Measurements from ENCODE around the gene MYL12A.
"Not testable (repeated sequence)": the region's sequence is repeated elsewhere in the genome, so short reads cannot be mapped to it uniquely, and the experiment has no call there.

MYL12A gene

DNA sequence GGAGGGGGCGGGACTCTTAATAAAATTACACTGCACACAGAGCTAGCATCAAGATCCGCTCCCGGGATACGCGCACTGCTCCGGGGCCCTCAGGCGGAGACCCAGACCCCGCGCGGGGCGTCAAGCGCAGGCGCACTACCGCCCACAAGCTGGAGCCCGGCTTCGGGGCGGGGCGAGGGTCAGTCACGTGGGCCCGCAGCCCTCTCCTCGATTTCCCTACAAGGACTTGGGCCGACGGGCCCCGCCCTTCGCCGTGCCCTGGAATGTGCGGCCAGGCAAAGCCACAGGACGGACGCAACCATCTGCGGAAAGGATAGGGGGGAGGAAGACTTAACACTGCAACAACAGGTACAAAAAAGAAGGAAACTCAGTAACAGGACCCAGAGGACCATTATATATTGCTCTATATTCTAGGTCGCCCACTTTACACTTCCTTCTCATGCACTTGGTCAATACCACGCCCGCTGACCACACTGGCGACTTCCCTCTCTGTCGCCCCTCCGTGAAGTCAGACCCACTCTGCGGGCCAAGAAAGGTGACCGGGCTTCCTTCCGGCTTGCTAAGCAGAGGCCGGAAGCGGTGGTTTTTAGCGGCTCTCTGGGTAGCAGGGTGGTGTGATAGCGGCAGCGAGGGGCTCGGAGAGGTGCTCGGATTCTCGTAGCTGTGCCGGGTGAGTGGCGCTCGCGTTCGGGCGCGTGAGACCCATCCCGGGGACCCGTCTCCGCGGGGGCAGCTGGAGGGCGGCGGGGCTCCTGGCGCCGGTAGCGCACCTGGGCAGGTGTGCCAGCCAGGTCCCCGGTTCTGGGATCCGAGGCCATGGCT lies at the start of gene MYL12A:
MYL12A (plus strand) TSS at position 562 of the 822 bp plus-strand sequence. CDS start 5,447 bp downstream, outside the sequence.
- H3K9ac ChIP-seq (ENCODE audit: low read length in 5 of 5), result peak within 1 kb of the TSS; percentile 79 to 99 (median 98)
- peak within 1 kb of the TSS; percentile 85 to 97 (median 94) for H3K4me3 ChIP-seq (ENCODE audit: low read depth in 1 of 5, low read length in 5 of 5)
- peaks cover 6 to 71% (median 65%) of the 10 kb centered on the region in 5 donors for H3K4me1 ChIP-seq (ENCODE audit: control insufficient read depth in 5 of 5, insufficient read depth in 5 of 5, low read length in 5 of 5)
- H3K9me3 ChIP-seq (ENCODE audit: control insufficient read depth in 5 of 5, low read length in 5 of 5), result no peaks in the 10 kb centered on the region
- H3K27ac ChIP-seq (ENCODE audit: low read depth, low read length), result peak within 1 kb of the TSS; percentile 99
- no peaks in the 10 kb centered on the region for H3K36me3 ChIP-seq (ENCODE audit: control insufficient read depth in 5 of 5, insufficient read depth in 5 of 5, low read length in 5 of 5)
- no peaks in the 10 kb centered on the region for H3K27me3 ChIP-seq (ENCODE audit: control insufficient read depth in 5 of 5, insufficient read depth in 4 of 5, low read length in 5 of 5)

DNA sequence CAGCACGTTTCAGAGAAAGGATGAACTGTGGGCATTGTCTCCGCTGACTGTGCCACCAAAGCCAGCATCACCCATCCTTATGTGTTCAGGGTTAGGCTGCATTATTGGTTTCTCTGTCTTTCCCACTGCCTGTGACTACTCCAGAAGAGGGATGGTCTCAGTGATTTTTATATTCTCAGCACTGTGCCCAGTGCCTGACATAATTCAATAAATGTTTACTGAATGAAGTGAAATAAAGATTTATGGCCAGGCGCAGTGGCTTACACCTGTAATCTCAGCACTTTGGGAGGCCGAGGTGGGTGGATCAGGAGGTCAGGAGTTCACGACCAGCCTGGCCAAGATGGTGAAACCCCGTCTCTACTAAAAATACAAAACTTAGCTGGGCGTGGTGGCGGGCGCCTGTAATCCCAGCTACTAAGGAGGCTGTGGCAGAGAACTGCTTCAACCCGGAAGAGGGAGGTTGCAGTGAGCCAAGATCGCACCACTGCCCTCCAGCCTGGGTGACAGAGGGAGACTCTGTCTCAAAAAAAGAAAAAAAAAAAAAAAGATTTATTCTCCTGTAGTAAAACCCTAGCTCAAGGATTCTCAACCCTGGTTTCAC lies 49.2 kb upstream of the MYL12A start:
- not testable (repeated sequence) for H3K27me3 ChIP-seq (ENCODE audit: control insufficient read depth in 5 of 5, insufficient read depth in 4 of 5, low read length in 5 of 5); H3K9ac ChIP-seq (ENCODE audit: low read length in 5 of 5); H3K4me3 ChIP-seq (ENCODE audit: low read depth in 1 of 5, low read length in 5 of 5); H3K27ac ChIP-seq (ENCODE audit: low read depth, low read length); H3K36me3 ChIP-seq (ENCODE audit: control insufficient read depth in 5 of 5, insufficient read depth in 5 of 5, low read length in 5 of 5)
- H3K9me3 ChIP-seq (ENCODE audit: control insufficient read depth in 5 of 5, low read length in 5 of 5), result peaks cover 0 to 11% (median 5%) of the 10 kb centered on the region in 5 donors
- H3K4me1 ChIP-seq (ENCODE audit: control insufficient read depth in 5 of 5, insufficient read depth in 5 of 5, low read length in 5 of 5), result peaks cover 0 to 11% (median 0%) of the 10 kb centered on the region in 5 donors

DNA sequence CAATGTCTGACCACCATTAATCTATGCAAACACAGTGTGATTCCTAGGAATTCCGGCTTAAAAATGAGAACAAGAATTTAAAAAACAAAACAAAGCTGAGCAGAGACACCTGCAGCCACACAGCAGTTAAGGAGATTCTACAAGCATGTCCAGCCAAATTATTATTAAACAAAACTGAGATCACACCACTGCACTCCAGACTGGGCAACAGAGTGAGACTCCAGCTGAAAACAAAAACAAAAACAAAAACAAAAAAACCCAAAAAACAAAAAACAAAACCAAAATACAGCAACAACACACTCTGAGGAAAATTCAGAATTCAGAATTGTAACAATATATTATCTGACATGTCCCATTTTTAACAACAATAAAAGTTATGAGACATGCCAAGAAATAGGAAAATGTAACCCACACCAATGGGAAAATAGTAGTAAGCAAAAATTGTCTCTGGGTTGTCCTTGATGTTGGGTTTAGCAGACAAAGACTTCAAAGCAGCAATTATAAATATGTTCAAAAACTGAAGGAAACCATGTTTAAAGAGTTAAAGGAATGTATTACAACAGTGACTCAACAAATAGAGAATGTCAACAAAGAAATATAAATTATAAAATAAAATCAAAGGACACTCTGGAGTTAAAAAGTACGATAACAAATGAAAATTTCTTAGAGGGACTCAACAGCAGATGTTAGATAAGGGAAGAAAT lies 47.5 kb upstream of the MYL12A start:
- Histone ChIP-seq H3K36me3 (ENCODE audit: control insufficient read depth in 5 of 5, insufficient read depth in 5 of 5, low read length in 5 of 5) (peaks cover 0 to 9% (median 0%) of the 10 kb centered on the region in 5 donors), H3K27ac (ENCODE audit: low read depth, low read length) (no peak overlapping the region), H3K9ac (ENCODE audit: low read length in 5 of 5) (no peak overlapping the region), H3K27me3 (ENCODE audit: control insufficient read depth in 5 of 5, insufficient read depth in 4 of 5, low read length in 5 of 5) (no peaks in the 10 kb centered on the region), H3K4me3 (ENCODE audit: low read depth in 1 of 5, low read length in 5 of 5) (no peak overlapping the region), H3K9me3 (ENCODE audit: control insufficient read depth in 5 of 5, low read length in 5 of 5) (peaks cover 3 to 15% (median 5%) of the 10 kb centered on the region in 5 donors), H3K4me1 (ENCODE audit: control insufficient read depth in 5 of 5, insufficient read depth in 5 of 5, low read length in 5 of 5) (peaks cover 0 to 3% (median 0%) of the 10 kb centered on the region in 5 donors)

DNA sequence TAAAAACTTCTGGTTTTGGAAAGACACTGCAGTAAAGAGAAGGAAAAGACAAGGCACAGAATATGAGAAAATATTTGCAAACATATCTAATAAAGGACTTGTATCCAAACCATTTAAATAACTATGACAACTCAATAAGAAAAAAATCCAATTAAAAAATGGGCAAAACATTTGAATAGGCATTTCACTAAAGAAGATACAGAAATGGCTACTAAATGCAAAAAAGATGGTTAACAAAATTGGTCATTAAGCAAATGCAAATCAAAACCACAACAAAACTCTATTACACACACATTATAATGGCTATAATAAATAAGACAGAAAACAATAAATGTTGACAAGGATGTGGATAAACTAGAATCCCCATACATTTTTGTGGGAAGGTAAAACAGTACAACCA lies 42.4 kb upstream of the MYL12A start:
- Histone ChIP-seq H3K9me3 (ENCODE audit: control insufficient read depth in 5 of 5, low read length in 5 of 5) (peaks cover 3 to 24% (median 5%) of the 10 kb centered on the region in 5 donors), H3K36me3 (ENCODE audit: control insufficient read depth in 5 of 5, insufficient read depth in 5 of 5, low read length in 5 of 5) (peaks cover 0 to 11% (median 2%) of the 10 kb centered on the region in 5 donors), H3K27ac (ENCODE audit: low read depth, low read length) (no peak overlapping the region), H3K9ac (ENCODE audit: low read length in 5 of 5) (no peak overlapping the region), H3K4me3 (ENCODE audit: low read depth in 1 of 5, low read length in 5 of 5) (no peak overlapping the region), H3K4me1 (ENCODE audit: control insufficient read depth in 5 of 5, insufficient read depth in 5 of 5, low read length in 5 of 5) (peaks cover 0 to under 1% (median 0%) of the 10 kb centered on the region in 5 donors), H3K27me3 (ENCODE audit: control insufficient read depth in 5 of 5, insufficient read depth in 4 of 5, low read length in 5 of 5) (no peaks in the 10 kb centered on the region)

DNA sequence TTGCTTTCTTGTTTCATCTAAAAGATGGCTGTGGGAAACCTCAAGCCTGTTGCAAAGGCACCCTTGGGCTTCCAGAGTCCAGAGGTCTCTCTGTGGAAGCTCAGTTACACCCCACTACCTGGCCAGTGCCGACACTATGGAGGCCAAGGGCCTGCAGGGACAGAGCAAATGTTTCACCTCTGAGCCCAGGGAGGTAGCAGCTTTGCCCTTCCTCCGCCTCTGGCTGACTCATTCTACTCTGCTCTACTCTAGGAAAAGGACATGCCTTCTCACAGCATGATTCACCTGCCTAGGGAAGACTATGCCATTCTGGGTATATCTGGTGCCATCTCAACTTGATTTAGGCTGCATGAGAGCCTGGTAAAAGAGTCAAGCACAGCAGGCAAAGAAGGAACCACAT lies 40.0 kb upstream of the MYL12A start:
- Histone ChIP-seq H3K9ac (ENCODE audit: low read length in 5 of 5) (no peak overlapping the region), H3K27ac (ENCODE audit: low read depth, low read length) (no peak overlapping the region), H3K9me3 (ENCODE audit: control insufficient read depth in 5 of 5, low read length in 5 of 5) (peaks cover 1 to 19% (median 5%) of the 10 kb centered on the region in 5 donors), H3K27me3 (ENCODE audit: control insufficient read depth in 5 of 5, insufficient read depth in 4 of 5, low read length in 5 of 5) (no peaks in the 10 kb centered on the region), H3K4me1 (ENCODE audit: control insufficient read depth in 5 of 5, insufficient read depth in 5 of 5, low read length in 5 of 5) (peaks cover 0 to 24% (median 13%) of the 10 kb centered on the region in 5 donors), H3K36me3 (ENCODE audit: control insufficient read depth in 5 of 5, insufficient read depth in 5 of 5, low read length in 5 of 5) (peaks cover 0 to 11% (median 2%) of the 10 kb centered on the region in 5 donors), H3K4me3 (ENCODE audit: low read depth in 1 of 5, low read length in 5 of 5) (no peak overlapping the region)

DNA sequence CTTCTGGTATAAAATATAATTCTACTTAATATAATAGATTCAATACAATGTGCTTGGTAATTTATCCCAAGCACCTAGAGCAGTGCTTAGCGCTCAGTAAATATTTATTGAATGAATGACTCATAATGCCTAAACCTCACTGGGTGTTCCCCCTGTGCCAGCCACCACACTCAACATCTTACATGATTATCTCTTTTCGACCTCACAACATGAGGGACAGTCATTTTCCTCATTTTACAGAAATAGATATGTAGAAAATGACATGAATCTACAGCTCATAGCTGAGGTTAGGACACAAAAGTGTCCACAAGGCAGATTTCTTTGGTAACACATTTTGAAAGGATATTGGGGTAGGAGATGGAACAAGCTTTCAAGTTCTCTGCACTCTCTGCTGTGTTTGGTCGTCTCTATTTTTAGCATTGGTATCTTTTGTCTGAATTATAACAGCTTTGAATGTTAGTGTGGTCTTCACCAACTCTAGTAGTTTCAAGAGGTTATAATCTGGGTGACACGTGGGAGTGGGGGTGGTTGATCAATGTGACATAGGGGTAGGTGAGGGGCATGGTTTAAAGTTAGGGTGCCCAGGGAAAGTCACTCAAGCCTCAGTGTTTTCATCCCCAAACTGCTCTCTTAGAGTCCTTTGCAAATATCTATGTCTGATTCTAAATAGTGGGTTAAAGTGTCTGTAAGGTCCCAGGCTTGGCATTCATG lies 37.6 kb upstream of the MYL12A start:
- H3K36me3 ChIP-seq (ENCODE audit: control insufficient read depth in 5 of 5, insufficient read depth in 5 of 5, low read length in 5 of 5), result peaks cover 4 to 10% (median 6%) of the 10 kb centered on the region in 5 donors
- H3K9ac ChIP-seq (ENCODE audit: low read length in 5 of 5), result no peak overlapping the region
- H3K4me3 ChIP-seq (ENCODE audit: low read depth in 1 of 5, low read length in 5 of 5), result no peak overlapping the region
- H3K9me3 ChIP-seq (ENCODE audit: control insufficient read depth in 5 of 5, low read length in 5 of 5), result peaks cover 0 to 10% (median 0%) of the 10 kb centered on the region in 5 donors
- peaks cover 0 to 37% (median 23%) of the 10 kb centered on the region in 5 donors for H3K4me1 ChIP-seq (ENCODE audit: control insufficient read depth in 5 of 5, insufficient read depth in 5 of 5, low read length in 5 of 5)
- H3K27ac ChIP-seq (ENCODE audit: low read depth, low read length), result peak overlapping the region; percentile 76
- no peaks in the 10 kb centered on the region for H3K27me3 ChIP-seq (ENCODE audit: control insufficient read depth in 5 of 5, insufficient read depth in 4 of 5, low read length in 5 of 5)

DNA sequence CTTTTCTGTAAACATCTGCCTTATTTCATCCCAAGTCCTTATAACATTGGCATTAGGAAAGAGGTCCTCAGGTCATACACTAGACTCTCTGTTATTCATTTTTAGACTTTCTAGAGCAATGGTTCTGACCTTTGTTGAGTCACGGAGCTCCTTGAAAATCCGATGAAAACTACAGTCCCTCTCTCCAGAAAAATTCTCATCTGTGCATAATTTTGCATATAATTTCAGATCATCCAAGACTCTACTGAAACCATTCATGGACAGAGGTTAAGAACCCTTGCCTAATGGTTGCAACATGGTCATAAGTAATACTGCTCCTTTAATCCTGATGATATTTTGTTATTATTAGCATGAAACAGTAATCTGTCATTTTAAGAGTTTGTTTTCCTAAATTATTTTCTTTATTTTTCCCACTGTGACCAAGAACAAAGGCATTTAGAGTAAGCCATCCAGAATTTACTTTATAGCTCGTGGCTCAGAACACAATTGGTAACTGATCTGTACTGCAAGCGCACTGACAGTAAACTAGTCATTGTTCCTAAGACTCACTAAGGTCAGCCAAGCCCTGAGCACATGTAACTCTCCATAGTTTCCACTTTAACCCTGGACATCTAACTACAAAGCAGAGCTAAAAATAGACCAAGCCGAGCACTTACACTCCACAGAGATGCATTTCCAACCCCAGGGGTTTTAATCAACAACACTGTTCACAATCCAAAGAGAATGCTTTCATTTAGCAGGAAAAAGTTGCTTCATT lies 36.2 kb upstream of the MYL12A start:
- peak overlapping the region; percentile 76 for H3K27ac ChIP-seq (ENCODE audit: low read depth, low read length)
- peak overlapping the region in 1 of 5 donors; percentile 15 for H3K9ac ChIP-seq (ENCODE audit: low read length in 5 of 5)
- H3K9me3 ChIP-seq (ENCODE audit: control insufficient read depth in 5 of 5, low read length in 5 of 5), result no peaks in the 10 kb centered on the region
- peaks cover 0 to 37% (median 23%) of the 10 kb centered on the region in 5 donors for H3K4me1 ChIP-seq (ENCODE audit: control insufficient read depth in 5 of 5, insufficient read depth in 5 of 5, low read length in 5 of 5)
- no peaks in the 10 kb centered on the region for H3K27me3 ChIP-seq (ENCODE audit: control insufficient read depth in 5 of 5, insufficient read depth in 4 of 5, low read length in 5 of 5)
- peaks cover 0 to 9% (median 5%) of the 10 kb centered on the region in 5 donors for H3K36me3 ChIP-seq (ENCODE audit: control insufficient read depth in 5 of 5, insufficient read depth in 5 of 5, low read length in 5 of 5)
- peak overlapping the region in 1 of 5 donors; percentile 24 for H3K4me3 ChIP-seq (ENCODE audit: low read depth in 1 of 5, low read length in 5 of 5)

DNA sequence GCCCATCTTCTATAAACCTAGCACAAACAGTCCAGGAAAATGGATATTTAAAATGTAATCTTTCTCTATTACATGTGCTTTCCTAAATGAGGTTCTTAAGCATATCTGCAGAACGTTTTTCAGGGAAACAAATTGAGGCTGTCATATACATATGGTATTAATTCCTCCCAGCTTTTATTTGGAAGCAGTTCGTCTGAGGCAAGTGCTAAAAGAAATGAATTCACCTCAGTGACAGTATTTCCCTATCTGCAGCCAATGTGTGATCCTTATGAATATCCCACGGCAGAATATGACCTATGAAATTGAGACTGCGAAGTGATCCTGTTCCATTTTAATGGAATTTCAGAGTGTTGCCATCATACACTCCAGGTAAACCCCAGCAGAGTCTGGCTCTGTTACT lies 34.9 kb upstream of the MYL12A start:
- Histone ChIP-seq H3K27ac (ENCODE audit: low read depth, low read length) (peak overlapping the region; percentile 76), H3K9ac (ENCODE audit: low read length in 5 of 5) (no peak overlapping the region), H3K4me1 (ENCODE audit: control insufficient read depth in 5 of 5, insufficient read depth in 5 of 5, low read length in 5 of 5) (peaks cover 0 to 39% (median 29%) of the 10 kb centered on the region in 5 donors), H3K4me3 (ENCODE audit: low read depth in 1 of 5, low read length in 5 of 5) (no peak overlapping the region), H3K9me3 (ENCODE audit: control insufficient read depth in 5 of 5, low read length in 5 of 5) (no peaks in the 10 kb centered on the region), H3K27me3 (ENCODE audit: control insufficient read depth in 5 of 5, insufficient read depth in 4 of 5, low read length in 5 of 5) (no peaks in the 10 kb centered on the region), H3K36me3 (ENCODE audit: control insufficient read depth in 5 of 5, insufficient read depth in 5 of 5, low read length in 5 of 5) (peaks cover 0 to 8% (median 5%) of the 10 kb centered on the region in 5 donors)

Measured in subcutaneous abdominal adipose tissue (tissue), 5 donors.